Mesothelial cell of epicardium (in vitro differentiated cells): ENCODE results near the gene CIAPIN1. TPM values are rescaled to one million over a fixed set of nuclear protein-coding genes. Genes with fewer than 3 reads are reported as not detected.

Experiments
- DNase-seq, 2 experiments: peaks; one replicate each; pipeline ENCODE4 v3.0.0; 2021; ENCODE audit warnings: low spot score in 2 of 2; ENCODE audit not compliant: unreplicated experiment in 2 of 2
- H3K27ac Mint-ChIP-seq: 2 replicates; pipeline ENCODE4 v1.8.0; 2021; ENCODE audit warnings: mixed read lengths
- H3K27me3 Mint-ChIP-seq: 2 replicates; pipeline ENCODE4 v1.8.0; 2021; ENCODE audit warnings: low read depth, mixed read lengths
- H3K36me3 Mint-ChIP-seq: 2 replicates; pipeline ENCODE4 v1.8.0; 2021; ENCODE audit warnings: mixed read lengths
- H3K4me1 Mint-ChIP-seq: 2 replicates; pipeline ENCODE4 v1.8.0; 2021; ENCODE audit warnings: mixed read lengths
- H3K4me3 Mint-ChIP-seq: 2 replicates; pipeline ENCODE4 v1.8.0; 2021; ENCODE audit warnings: mild to moderate bottlenecking, moderate library complexity, mixed read lengths
- H3K9me3 Mint-ChIP-seq: 2 replicates; pipeline ENCODE4 v1.8.0; 2021; ENCODE audit warnings: mixed read lengths
- CTCF ChIP-seq: fragments of 200-600 bp; sonication (generic); IDR thresholded peaks from one replicate; pipeline ENCODE4 v1.5.0; 2021; ENCODE audit warnings: antibody characterized with exemption; ENCODE audit not compliant: unreplicated experiment
- total RNA-seq: library from RNA; stranded (reverse); gene quantifications from 3 replicates; pipeline ENCODE4 v1.2.1, GENCODE V29; 2021

CIAPIN1 gene
- total RNA-seq, 1 donor from 2014 or later: 62.9 TPM

DNA sequence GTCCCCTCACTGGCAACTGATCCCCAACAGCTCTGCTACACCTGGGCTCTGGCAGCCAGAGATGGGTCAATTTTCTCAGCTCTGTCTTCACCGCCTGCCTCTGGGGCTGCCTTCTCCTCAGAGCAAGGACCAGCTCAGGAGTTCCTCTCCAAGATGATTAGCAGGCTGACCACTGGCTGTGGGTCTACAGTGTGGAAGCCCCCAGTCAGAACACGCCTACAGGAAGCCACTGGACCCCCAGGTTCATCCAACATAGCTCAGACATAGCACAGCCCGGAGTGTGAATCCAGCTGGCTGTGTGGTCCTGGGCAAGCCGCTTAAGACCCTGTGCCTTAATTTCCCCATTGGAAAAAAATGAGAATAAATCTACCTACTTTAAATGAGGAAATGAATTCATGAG lies 34.2 kb upstream of the CIAPIN1 start:
- H3K4me1 Mint-ChIP-seq: peaks cover 58% of the 10 kb centered on the region
- no peaks in the 10 kb centered on the region for H3K27me3 Mint-ChIP-seq
- H3K9me3 Mint-ChIP-seq: no peaks in the 10 kb centered on the region
- no peak overlapping the region for H3K4me3 Mint-ChIP-seq
- DNase-seq: no peak
- peaks cover 6% of the 10 kb centered on the region for H3K36me3 Mint-ChIP-seq
- no peak for TF ChIP-seq CTCF
- H3K27ac Mint-ChIP-seq: peak overlapping the region; percentile 64

GRCh38 chr16:57480754-57481230 lies 33.6 kb upstream of the CIAPIN1 start:
- Mint-ChIP-seq H3K9me3 (no peaks in the 10 kb centered on the region), H3K27ac (peak overlapping the region; percentile 33), H3K4me3 (no peak overlapping the region), H3K36me3 (peaks cover 6% of the 10 kb centered on the region), H3K4me1 (peaks cover 63% of the 10 kb centered on the region), H3K27me3 (no peaks in the 10 kb centered on the region)
- TF ChIP-seq CTCF: no peak
- no peak for DNase-seq

- no peak for TF ChIP-seq CTCF
- no peaks in the 10 kb centered on the region for H3K27me3 Mint-ChIP-seq
- H3K9me3 Mint-ChIP-seq: no peaks in the 10 kb centered on the region
- peak overlapping the region; percentile 33 for H3K27ac Mint-ChIP-seq
- peak overlapping the region; percentile 68 for H3K4me3 Mint-ChIP-seq
- H3K4me1 Mint-ChIP-seq: peaks cover 57% of the 10 kb centered on the region
- H3K36me3 Mint-ChIP-seq: peaks cover 6% of the 10 kb centered on the region
- DNase-seq: no peak
Observed at GRCh38 chr16:57479976-57480753, 33.0 kb upstream of the CIAPIN1 start.

GRCh38 chr16:57479205-57479975 lies 32.2 kb upstream of the CIAPIN1 start:
- peak overlapping the region; percentile 45 for H3K27ac Mint-ChIP-seq
- DNase-seq: no peak
- H3K27me3 Mint-ChIP-seq: no peaks in the 10 kb centered on the region
- H3K4me3 Mint-ChIP-seq: peak overlapping the region; percentile 68
- TF ChIP-seq CTCF: no peak
- H3K36me3 Mint-ChIP-seq: peaks cover 6% of the 10 kb centered on the region
- no peaks in the 10 kb centered on the region for H3K9me3 Mint-ChIP-seq
- peaks cover 49% of the 10 kb centered on the region for H3K4me1 Mint-ChIP-seq

DNA sequence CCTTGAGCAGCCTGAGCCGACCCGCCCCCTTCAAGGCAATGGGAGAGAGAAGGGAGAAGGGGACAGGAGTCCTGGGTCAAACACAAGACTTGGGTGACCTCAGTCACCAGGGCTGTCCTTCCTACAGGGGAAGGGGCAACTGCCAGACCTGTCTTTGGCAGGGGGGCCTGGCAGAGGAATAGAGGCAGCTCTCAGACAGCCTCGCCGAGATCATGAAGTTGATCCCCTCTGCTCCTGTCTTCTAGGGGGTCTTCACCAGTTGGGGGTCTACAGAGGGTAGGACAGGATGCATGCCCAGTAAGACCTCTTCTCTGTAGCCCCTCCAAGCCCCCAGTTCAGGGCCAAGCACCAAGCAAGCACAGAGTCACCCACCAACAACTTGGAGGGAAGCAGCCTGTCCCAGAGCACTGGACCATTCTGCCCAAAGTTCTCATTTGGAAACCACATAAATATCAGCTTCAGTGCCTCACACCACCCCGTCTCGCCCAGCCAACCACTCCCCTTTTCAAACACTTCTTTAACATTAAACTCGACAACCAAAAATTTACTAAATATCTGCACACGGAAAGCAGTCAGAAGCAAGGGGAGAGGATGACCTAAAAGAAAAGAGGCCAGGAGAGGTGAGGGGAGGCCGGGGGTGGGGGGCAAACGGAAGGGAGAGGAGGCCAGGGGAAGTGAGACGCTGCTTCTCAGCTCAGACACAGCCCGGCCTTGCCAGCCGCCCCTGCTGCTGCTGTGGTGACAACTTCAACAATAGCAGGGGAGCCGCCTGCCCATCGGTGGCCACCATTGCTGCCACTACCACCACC lies 31.4 kb upstream of the CIAPIN1 start:
- Mint-ChIP-seq H3K4me3 (peak overlapping the region; percentile 36), H3K9me3 (no peaks in the 10 kb centered on the region), H3K4me1 (peaks cover 41% of the 10 kb centered on the region), H3K27me3 (no peaks in the 10 kb centered on the region), H3K27ac (no peak overlapping the region), H3K36me3 (peaks cover 6% of the 10 kb centered on the region)
- TF ChIP-seq CTCF: no peak
- DNase-seq: no peak
